VCaP (cell line): ENCODE results near the gene NCOA5.

Experiments
- H3K27ac ChIP-seq: fragments of 450-650 bp; 2 replicates; pipeline ENCODE4 v1.5.1; 2017
- TF ChIP-seq, protein P1 (sequence below): fragments of 450-650 bp; conservative IDR thresholded peaks from 2 replicates; pipeline ENCODE4 v1.5.1; 2017; ENCODE audit warnings: mild to moderate bottlenecking, moderate library complexity

NCOA5 gene

DNA sequence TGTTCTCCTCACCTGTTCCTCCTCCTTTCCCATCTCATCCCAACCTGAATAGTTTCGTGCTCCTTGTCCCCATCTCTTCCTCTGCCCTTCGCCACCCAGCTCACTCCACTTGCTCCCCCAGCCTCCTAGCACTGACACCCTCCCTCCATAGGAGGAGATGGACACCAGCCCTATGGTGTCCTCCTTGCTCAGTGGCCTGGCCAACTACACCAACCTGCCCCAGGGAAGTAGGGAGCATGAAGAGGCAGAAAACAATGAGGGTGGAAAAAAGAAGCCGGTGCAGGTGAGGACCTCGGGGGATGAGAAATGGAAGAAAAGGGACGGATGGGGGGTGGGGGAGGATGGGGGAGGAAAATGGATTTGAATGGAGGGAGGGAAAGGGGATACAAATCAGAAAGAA is 54.5 kb downstream of the NCOA5 start:
- TF ChIP-seq, protein P1, sequence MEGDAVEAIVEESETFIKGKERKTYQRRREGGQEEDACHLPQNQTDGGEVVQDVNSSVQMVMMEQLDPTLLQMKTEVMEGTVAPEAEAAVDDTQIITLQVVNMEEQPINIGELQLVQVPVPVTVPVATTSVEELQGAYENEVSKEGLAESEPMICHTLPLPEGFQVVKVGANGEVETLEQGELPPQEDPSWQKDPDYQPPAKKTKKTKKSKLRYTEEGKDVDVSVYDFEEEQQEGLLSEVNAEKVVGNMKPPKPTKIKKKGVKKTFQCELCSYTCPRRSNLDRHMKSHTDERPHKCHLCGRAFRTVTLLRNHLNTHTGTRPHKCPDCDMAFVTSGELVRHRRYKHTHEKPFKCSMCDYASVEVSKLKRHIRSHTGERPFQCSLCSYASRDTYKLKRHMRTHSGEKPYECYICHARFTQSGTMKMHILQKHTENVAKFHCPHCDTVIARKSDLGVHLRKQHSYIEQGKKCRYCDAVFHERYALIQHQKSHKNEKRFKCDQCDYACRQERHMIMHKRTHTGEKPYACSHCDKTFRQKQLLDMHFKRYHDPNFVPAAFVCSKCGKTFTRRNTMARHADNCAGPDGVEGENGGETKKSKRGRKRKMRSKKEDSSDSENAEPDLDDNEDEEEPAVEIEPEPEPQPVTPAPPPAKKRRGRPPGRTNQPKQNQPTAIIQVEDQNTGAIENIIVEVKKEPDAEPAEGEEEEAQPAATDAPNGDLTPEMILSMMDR: no peak
- no peak overlapping the region for H3K27ac ChIP-seq

DNA sequence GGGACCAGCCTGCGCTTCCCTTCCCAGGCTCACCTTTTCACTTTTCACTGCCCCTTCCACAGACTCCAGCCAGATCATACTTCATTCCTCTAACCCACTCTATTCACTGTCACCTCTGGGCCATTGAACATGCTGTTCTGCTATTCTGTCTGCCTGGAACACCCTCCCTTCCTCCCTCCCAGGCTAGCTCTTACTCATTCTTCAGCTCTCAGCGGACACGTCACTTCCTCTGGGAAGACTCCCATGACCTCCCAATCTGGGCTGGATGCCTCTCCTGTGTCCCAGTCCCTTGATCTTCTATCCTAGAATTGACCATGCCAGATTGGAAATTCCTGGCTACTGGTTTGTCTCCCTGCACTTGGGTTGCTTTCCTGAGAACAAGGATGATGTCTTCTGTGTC is 55.7 kb downstream of the NCOA5 start:
- H3K27ac ChIP-seq: no peak overlapping the region
- TF ChIP-seq, protein P1: no peak

DNA sequence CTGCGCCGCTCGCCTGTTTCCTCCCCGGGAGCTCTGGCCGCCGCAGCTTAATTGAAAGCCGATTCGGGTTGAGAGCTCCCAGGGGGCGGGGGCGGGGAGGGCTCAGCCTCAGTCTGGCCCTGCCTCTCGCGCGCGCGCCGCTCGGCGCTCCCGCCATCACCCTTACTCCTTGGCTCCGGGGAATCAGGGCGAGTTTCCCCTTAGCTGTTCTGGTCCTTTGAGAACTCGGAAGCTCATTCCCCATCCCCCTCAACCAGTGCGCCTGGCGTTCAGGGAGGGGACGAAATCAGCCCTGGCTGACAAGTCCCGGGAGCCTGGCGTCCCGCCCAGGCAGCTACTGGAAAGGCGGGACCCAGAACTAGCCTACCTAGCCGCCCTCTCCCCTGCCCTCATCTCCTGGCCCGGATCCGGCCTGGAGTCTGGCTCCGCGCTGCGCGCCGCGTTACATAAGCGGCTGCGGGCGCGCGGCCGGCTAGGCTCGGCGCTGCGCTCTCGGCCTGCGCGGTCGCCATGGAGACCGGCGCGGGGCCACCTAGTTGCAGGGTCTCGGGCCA is 58.0 kb downstream of the NCOA5 start:
- TF ChIP-seq, protein P1: no peak

DNA sequence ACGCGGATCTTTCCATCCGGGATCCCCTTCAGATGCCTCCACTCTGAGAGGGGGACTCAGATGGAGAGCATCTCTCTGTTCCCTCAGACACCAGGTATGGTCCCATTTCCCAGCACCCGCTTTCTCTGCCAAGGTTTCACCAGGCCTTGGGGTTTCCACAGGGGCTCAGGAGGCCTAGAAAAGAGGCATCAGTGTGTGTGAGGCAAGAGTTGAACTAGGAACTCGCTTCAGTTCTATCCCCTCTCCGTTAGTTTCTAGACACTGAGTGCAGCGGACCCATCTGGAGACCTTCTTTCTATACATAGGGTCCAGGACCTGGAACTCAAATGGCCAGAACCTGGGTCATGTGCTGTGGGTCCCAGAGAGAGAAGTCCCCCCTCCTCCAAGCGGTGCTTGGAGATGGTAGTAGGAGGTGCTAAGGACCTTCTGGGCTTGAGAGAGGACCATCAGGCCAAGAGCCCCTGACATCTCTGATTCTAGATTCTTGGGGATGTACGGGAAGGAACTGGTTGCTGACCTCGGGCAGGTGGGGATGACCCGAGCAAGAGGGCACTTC is 58.7 kb downstream of the NCOA5 start:
- peak overlapping the region; percentile 77 for H3K27ac ChIP-seq
- TF ChIP-seq, protein P1: no peak

More for the DNA sequence above, 58.0 kb downstream of the NCOA5 start:
- H3K27ac ChIP-seq: peak overlapping the region; percentile 77

DNA sequence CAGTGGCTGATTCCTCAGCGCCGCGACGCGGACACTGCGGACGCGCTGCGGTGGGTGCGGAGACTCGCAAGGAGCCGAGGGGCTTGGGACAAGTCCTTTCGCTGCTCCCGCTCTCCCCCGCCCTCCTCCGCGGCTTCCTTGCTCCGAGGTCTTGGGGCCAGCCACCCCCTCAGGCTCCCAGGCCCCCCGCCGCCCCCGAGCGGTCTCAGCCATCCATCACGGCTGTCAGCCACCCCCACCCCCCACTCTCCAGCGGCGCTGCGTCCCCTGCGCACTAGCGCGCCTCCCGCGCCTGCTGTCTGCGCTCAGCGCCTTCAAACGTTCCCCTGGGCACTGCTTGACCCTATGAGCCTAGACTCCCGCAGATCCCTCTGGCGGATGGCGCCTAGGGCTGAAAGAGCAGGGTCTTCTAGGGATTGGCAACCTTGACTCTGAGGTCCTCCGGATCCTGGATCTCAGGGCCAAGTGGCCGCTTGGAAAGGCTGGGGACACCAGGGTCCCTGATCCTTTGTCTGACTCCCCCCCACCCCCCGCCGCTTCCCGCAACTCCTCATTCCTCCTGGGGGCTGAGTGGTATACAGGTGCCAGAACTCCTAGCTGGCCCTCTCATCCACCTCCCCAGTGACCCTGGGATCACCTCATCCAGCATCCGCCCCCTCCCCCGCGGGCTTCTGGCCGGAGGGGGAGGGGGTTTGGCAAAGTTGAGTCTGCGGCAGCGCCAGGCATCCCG is 59.3 kb downstream of the NCOA5 start:
- TF ChIP-seq, protein P1: no peak
- no peak overlapping the region for H3K27ac ChIP-seq

DNA sequence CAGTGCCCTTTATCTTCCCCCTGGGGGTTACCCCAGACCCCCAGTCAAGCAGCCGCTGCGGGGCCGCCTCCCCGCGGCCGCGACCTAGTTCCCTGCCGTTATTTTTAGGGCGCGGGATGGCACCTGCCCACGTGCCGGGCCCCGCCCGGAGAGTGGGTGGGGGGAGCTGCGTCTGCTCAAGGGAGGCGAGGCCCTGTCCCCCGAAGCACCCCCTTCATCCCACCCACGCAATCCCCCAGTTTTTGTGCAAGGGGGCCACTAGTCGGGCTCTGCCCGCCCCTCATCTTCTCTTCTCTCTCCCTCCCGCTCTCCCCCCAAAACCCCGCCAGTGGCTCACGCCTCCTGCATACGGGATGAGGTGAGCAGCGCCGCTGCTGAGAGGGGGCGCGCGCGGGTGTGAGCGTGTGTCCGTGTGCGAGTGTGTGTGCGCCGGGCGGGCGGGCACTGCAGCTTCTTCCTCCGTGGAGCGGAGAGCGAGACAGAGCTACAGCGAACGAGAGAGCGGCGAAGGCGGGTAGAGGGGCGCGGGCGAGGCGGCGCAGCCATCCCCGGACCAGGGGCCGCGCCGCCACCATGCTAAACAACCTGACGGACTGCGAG is 60.9 kb downstream of the NCOA5 start, which contains the start of gene SLC12A5:
Gene SLC12A5 (plus strand): TSS at position 444 of the 600 bp plus-strand sequence. CDS start 130 bp downstream, at position 574.
- no peak within 1 kb of the TSS for H3K27ac ChIP-seq
- TF ChIP-seq, protein P1: no peak

DNA sequence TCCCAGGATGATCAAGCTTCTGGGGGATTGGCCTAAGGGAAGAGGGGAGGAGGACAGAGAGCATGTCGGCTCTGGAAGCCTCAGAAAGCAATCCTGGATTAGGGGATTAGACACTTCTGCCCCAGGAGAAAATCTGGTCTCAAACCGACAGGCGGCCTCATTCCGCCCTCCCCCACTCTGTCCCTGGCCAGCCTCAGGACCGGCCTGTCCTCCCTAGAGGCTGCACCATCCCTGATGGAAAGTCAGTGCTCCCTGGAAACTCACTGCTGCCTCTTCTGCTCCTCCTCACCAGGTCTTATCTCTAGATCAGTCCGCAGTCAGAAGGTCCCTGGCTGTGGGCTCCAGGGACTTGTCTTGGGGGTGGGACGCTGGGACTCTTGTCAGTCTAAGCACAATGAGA is 61.7 kb downstream of the NCOA5 start:
- H3K27ac ChIP-seq: no peak overlapping the region
- TF ChIP-seq, protein P1: no peak
